ENCODE results near the gene FLNA.

Gene FLNA

DNA sequence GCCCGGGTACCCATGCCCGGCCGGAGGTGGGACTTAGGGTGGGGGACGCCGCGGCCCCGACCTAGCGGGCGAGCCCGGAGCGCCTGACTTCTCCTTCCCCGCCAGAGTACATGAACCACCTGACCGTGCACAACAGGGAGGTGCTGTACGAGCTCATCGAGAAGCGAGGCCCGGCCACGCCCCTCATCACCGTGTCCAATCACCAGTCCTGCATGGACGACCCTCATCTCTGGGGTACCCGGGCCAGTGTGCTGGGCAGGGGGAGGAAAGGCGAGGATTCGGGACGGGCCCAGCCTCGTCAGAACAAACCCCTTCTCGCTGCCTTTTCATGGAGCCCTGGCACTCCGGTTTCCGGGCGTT lies 37.5 kb upstream of the FLNA start (continued):
- TF ChIP-seq, protein P1, sequence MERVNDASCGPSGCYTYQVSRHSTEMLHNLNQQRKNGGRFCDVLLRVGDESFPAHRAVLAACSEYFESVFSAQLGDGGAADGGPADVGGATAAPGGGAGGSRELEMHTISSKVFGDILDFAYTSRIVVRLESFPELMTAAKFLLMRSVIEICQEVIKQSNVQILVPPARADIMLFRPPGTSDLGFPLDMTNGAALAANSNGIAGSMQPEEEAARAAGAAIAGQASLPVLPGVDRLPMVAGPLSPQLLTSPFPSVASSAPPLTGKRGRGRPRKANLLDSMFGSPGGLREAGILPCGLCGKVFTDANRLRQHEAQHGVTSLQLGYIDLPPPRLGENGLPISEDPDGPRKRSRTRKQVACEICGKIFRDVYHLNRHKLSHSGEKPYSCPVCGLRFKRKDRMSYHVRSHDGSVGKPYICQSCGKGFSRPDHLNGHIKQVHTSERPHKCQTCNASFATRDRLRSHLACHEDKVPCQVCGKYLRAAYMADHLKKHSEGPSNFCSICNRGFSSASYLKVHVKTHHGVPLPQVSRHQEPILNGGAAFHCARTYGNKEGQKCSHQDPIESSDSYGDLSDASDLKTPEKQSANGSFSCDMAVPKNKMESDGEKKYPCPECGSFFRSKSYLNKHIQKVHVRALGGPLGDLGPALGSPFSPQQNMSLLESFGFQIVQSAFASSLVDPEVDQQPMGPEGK (CRISPR knock-in tag; IDR thresholded peaks at IDR 0.05; ENCODE audit: borderline replicate concordance) = no peak
- no peak for TF ChIP-seq ZNF565 (CRISPR knock-in tag; conservative IDR thresholded peaks at IDR 0.05; ENCODE audit: low read depth)

- peak; percentile 88 for ATAC-seq
- TF ChIP-seq ZNF8 (CRISPR knock-in tag; IDR thresholded peaks at IDR 0.05) (no peak), ZNF70 (CRISPR knock-in tag; IDR thresholded peaks at IDR 0.05) (no peak), ISL1 (CRISPR knock-in tag; IDR thresholded peaks at IDR 0.05) (no peak), TCF4 (CRISPR knock-in tag; IDR thresholded peaks at IDR 0.05; ENCODE audit: borderline replicate concordance) (no peak), CREB5 (CRISPR knock-in tag; IDR thresholded peaks at IDR 0.05; ENCODE audit: low read depth) (no peak), CSRNP3 (CRISPR knock-in tag; IDR thresholded peaks at IDR 0.05) (no peak), CSDC2 (CRISPR knock-in tag; IDR thresholded peaks at IDR 0.05) (no peak), ZFP30 (CRISPR knock-in tag; IDR thresholded peaks at IDR 0.05) (no peak), PPARA (CRISPR knock-in tag; IDR thresholded peaks at IDR 0.05; ENCODE audit: borderline replicate concordance) (no peak), ZNF565 (CRISPR knock-in tag; conservative IDR thresholded peaks at IDR 0.05; ENCODE audit: low read depth) (no peak)
These were observed 34.9 kb upstream of the FLNA start, which contains the start of gene DNASE1L1 for GRCh38 chrX:154409222-154409871. DNASE1L1 (minus strand) TSS chrX:154409254; CDS start chrX:154405568, 3,686 bp downstream.

DNA sequence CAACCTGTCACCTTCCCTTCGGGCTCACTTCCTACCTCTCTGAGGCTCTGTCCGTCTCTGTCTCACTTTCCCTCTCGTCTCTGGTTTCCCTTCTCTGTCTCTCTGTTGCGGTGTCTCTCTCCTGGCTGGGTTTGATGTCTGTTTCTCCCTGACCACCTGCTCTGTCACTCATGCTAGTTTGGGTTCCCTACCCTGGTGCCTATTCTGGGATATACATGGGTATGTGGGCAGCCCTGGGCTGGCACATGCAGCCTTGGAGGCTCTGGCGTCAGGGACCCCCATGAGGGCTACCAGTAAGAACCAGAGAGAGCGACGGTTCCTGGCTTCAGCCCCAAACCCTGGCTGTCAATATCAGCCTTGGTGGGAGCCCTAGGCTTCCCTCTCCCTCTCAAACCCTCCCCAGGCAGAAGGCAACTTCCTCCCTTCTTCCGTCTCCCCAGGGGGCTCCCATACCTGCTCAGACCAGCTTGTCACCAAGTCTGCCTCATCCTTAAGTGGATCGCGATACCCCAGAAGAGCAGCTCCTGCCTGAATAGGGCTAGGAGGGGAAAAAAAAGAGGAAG lies 34.3 kb upstream of the FLNA start:
- no peak for TF ChIP-seq ISL1 (CRISPR knock-in tag; IDR thresholded peaks at IDR 0.05)
- peak; percentile 2; the same call in 2 of the 3 replicates for ATAC-seq

GRCh38 chrX:154404625-154405192 lies 30.3 kb upstream of the FLNA start:
- ATAC-seq = no peak
- no peak for TF ChIP-seq CSDC2 (CRISPR knock-in tag; IDR thresholded peaks at IDR 0.05)
- TF ChIP-seq BACH2 (CRISPR knock-in tag; IDR thresholded peaks at IDR 0.05; ENCODE audit: borderline replicate concordance) = no peak
- no peak for TF ChIP-seq ESRRG (CRISPR knock-in tag; IDR thresholded peaks at IDR 0.05)
- TF ChIP-seq POU6F1 (CRISPR knock-in tag; IDR thresholded peaks at IDR 0.05; ENCODE audit: borderline replicate concordance, low read depth) = no peak
- TF ChIP-seq ZNF565 (CRISPR knock-in tag; conservative IDR thresholded peaks at IDR 0.05; ENCODE audit: low read depth) = no peak
- TF ChIP-seq TCF4 (CRISPR knock-in tag; IDR thresholded peaks at IDR 0.05; ENCODE audit: borderline replicate concordance) = no peak
- TF ChIP-seq TOX (CRISPR knock-in tag; IDR thresholded peaks at IDR 0.05; ENCODE audit: borderline replicate concordance) = no peak
- TF ChIP-seq ZNF8 (CRISPR knock-in tag; IDR thresholded peaks at IDR 0.05) = no peak
- TF ChIP-seq CREB5 (CRISPR knock-in tag; IDR thresholded peaks at IDR 0.05; ENCODE audit: low read depth) = no peak
- no peak for TF ChIP-seq CSRNP3 (CRISPR knock-in tag; IDR thresholded peaks at IDR 0.05)
- TF ChIP-seq PPARA (CRISPR knock-in tag; IDR thresholded peaks at IDR 0.05; ENCODE audit: borderline replicate concordance) = no peak
- no peak for TF ChIP-seq ZFP3 (CRISPR knock-in tag; IDR thresholded peaks at IDR 0.05)
- no peak for TF ChIP-seq ARNTL (CRISPR knock-in tag; IDR thresholded peaks at IDR 0.05; ENCODE audit: borderline replicate concordance, low read depth)
- TF ChIP-seq, protein P1 (CRISPR knock-in tag; IDR thresholded peaks at IDR 0.05; ENCODE audit: borderline replicate concordance) = no peak
